ENCODE measurements around the gene MBTPS1. TPM values are rescaled to one million over a fixed set of nuclear protein-coding genes. Genes with fewer than 3 reads are reported as not detected.

The MBTPS1 gene
- total and polyA plus RNA-seq, 12 donors: 61.5 to 132 (median 83.6) TPM

DNA sequence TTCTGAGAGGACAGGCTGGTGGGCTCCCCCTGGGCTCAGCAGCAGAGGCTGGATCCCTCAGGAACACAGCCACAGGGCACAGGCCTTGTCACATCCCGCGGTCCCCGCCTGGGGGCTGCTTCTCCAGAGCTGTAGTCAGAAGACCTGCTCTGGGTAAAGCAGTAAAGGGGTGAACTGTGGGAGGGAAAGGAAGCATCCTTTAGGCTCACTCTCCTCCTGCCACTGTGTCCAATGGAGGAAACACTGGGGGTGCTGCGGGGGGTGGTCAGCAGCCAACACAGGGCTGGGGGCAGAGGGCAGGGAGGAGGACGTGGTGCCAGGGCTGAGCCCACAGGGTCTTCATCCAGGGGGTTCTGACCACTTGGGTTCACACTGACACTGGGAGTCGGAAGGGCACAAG, 69.1 kb downstream of the MBTPS1 start:
- H3K9me3 ChIP-seq (replicated peaks in 1 of 3): no peaks in the 10 kb centered on the region
- intact Hi-C loops (cut with DNase I): loop anchor here in 1 of 2 donors (5.0 kb wide), 1 partner anchor 75 kb away; no protein-coding TSS in a partner anchor
- WGBS, 4 donors: 80 to 98% (median 92%) methylated on average over 2 to 6 of the region's 6 CpGs
- no peak overlapping the region for H3K4me3 ChIP-seq
- peaks cover 0 to 10% of the 10 kb centered on the region in 2 donors for H3K36me3 ChIP-seq (replicated peaks in 1 of 2)
- H3K27me3 ChIP-seq: no peaks in the 10 kb centered on the region
- H3K27ac ChIP-seq: no peak overlapping the region
- peaks cover 0 to 5% of the 10 kb centered on the region in 2 donors for H3K4me1 ChIP-seq (replicated peaks in 1 of 2)
- no peak for DNase-seq
- TF ChIP-seq, protein P1, sequence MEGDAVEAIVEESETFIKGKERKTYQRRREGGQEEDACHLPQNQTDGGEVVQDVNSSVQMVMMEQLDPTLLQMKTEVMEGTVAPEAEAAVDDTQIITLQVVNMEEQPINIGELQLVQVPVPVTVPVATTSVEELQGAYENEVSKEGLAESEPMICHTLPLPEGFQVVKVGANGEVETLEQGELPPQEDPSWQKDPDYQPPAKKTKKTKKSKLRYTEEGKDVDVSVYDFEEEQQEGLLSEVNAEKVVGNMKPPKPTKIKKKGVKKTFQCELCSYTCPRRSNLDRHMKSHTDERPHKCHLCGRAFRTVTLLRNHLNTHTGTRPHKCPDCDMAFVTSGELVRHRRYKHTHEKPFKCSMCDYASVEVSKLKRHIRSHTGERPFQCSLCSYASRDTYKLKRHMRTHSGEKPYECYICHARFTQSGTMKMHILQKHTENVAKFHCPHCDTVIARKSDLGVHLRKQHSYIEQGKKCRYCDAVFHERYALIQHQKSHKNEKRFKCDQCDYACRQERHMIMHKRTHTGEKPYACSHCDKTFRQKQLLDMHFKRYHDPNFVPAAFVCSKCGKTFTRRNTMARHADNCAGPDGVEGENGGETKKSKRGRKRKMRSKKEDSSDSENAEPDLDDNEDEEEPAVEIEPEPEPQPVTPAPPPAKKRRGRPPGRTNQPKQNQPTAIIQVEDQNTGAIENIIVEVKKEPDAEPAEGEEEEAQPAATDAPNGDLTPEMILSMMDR (IDR thresholded peaks at IDR 0.05): no peak

DNA sequence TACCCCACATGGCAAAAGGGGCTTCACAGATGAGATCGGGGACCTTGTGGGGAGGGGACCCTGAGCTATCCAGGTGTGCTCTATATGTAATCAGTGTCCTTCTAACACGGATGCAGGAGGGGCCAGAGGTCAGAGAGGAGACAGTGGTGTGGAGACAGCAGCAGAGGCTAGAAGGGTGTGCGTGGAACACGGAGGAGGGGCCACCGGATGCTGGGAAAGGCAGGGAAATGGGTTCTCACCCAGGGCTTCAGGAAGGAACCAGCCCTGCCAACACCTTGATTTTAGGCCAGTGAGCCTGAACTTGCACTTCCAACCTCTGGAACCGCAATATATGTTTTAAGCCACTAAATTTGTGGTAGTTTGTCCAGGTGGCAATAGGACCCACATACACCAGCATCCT, 69.5 kb downstream of the MBTPS1 start:
- Histone ChIP-seq H3K27me3 (no peaks in the 10 kb centered on the region), H3K27ac (no peak overlapping the region), H3K4me3 (no peak overlapping the region), H3K9me3 (replicated peaks in 1 of 3) (no peaks in the 10 kb centered on the region), H3K36me3 (replicated peaks in 1 of 2) (peaks cover 0 to 6% of the 10 kb centered on the region in 2 donors), H3K4me1 (replicated peaks in 1 of 2) (peaks cover 0 to 5% of the 10 kb centered on the region in 2 donors)
- intact Hi-C loops (cut with DNase I): loop anchor here in 1 of 2 donors (5.0 kb wide), 1 partner anchor 75 kb away; no protein-coding TSS in a partner anchor
- DNase-seq: no peak
- no peak for TF ChIP-seq POLR2A (IDR thresholded peaks at IDR 0.05)
- TF ChIP-seq, protein P1 (IDR thresholded peaks at IDR 0.05): no peak
- WGBS, 4 donors: 86 to 91% (median 89%) methylated on average over 6 of the region's 6 CpGs

DNA sequence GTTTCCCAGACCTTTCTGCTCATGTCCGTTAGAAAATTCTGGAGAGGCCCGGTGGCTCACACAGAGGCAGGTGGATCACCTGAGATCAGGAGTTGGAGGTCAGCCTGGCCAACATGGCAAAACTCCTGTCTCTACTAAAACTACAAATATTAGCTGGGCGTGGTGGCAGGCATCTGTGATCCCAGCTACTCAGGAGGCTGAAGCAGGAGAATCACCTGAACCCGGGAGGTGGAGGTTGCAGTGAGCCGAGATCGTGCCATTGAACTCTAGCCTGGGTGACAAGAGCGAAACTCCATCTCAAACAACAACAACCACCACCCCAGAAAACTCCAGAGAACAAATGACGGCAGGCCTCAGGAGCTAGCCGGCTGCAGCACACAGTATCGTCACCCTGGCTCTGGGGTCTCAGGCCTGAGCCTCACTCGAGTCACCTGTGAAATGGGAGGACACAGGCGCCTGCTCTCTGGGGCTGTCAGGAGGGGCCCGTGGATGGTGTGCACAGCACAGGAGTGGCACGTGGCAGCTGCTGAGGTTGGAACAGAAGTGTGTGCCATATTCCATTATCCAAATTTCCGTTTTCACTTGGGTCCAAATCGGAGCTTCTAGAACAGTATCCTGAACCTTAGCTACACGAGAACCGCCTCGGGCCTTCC, 70.8 kb downstream of the MBTPS1 start:
- no peak for DNase-seq
- WGBS, 4 donors: 90 to 94% (median 91%) methylated on average over 13 to 19 of the region's 19 CpGs
- Histone ChIP-seq H3K4me3 (no peak overlapping the region), H3K27me3 (no peaks in the 10 kb centered on the region), H3K36me3 (replicated peaks in 1 of 2) (peaks cover 0 to 4% of the 10 kb centered on the region in 2 donors), H3K4me1 (replicated peaks in 1 of 2) (peaks cover 0 to 5% of the 10 kb centered on the region in 2 donors), H3K27ac (no peak overlapping the region), H3K9me3 (replicated peaks in 1 of 3) (no peaks in the 10 kb centered on the region)
- no peak for TF ChIP-seq POLR2A (IDR thresholded peaks at IDR 0.05)
- TF ChIP-seq, protein P1 (IDR thresholded peaks at IDR 0.05): no peak
- intact Hi-C loops (cut with DNase I): loop anchor here in 1 of 2 donors (5.0 kb wide), 1 partner anchor 74 kb away; no protein-coding TSS in a partner anchor

DNA sequence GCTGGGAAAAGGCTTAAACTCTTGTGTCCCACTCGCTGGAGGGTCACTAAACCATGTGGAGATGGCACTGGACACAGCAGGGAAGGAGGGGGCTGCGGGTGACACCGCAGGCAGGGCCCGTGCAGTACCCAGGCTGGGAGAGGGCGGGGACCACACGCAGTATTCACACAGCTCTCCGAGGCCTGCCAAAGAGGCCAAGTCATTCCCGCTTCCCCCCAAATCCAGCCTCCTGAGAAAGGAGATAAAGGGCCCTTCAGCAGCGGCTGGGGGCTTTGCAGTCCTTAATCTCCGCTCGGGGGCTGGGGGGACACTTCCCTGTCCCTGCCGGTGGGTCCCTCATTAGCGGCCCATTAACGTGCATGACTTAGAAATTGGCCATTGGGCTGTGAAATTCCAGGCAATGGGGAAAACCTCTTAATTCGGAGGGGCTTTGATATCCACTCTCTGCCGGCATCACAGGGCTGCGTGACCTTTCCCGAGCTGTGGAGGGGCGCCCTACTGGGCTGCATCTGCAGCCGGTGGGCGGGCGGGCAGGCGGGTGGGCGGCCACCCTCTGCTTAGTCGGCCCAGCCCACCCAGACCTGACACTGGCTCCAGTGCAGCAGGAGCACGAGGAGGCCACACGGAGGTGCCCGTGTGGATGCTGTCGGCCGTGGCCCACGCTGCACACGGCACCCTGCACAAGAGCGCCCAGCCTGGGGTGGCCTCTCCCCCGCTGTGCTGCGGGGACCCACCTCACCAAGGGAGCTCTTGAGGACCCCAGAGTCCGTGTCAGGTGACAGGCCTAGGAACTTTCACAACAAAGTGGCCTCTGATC, 71.5 kb downstream of the MBTPS1 start:
- H3K27ac ChIP-seq: no peak overlapping the region
- no peak overlapping the region for H3K4me3 ChIP-seq
- no peak for TF ChIP-seq POLR2A (IDR thresholded peaks at IDR 0.05)
- TF ChIP-seq, protein P1 (IDR thresholded peaks at IDR 0.05): no peak
- H3K27me3 ChIP-seq: no peaks in the 10 kb centered on the region
- no peak for DNase-seq
- intact Hi-C loops (cut with DNase I): loop anchor here in 1 of 2 donors (5.0 kb wide), 1 partner anchor 73 kb away; no protein-coding TSS in a partner anchor
- peaks cover 0 to 5% of the 10 kb centered on the region in 2 donors for H3K4me1 ChIP-seq (replicated peaks in 1 of 2)
- peaks cover 0 to 4% of the 10 kb centered on the region in 2 donors for H3K36me3 ChIP-seq (replicated peaks in 1 of 2)
- H3K9me3 ChIP-seq (replicated peaks in 1 of 3): no peaks in the 10 kb centered on the region
- 60 to 73% (median 68%) methylated on average over 15 to 36 of the region's 36 CpGs for WGBS, 4 donors

Data from adrenal gland (tissue), 12 donors.